A673 (cell line): ENCODE measurements around the gene TUT7. TPM values are rescaled to one million over a fixed set of nuclear protein-coding genes. Genes with fewer than 3 reads are reported as not detected.

Source experiments
- BruUV-seq: library from RNA; stranded (reverse); fragments of 400-500 nt; replicated peaks from 2 replicates; lab custom pipeline; 2021; lab: Mats Ljungman, UMichigan
- CTCF ChIA-PET: fragments of 300-600 bp; sonication (Branson Sonifier 250); formaldehyde crosslinking; loops from one replicate; lab custom pipeline; 2022; ENCODE audit warnings: antibody characterized with exemption; lab: Charles Lee
- POLR2A ChIA-PET: fragments of 300-600 bp; sonication (Branson Sonifier 250); formaldehyde crosslinking; loops from one replicate; lab custom pipeline; 2022; ENCODE audit warnings: antibody characterized with exemption; ENCODE audit not compliant: low non-redundant PET; lab: Charles Lee
- DNase-seq: peaks from one replicate; pipeline ENCODE4 v3.0.0-alpha.2; 2015; ENCODE audit warnings: low spot score
- H3K27ac ChIP-seq: fragments of 200-600 bp; sonication (generic); 2 replicates; pipeline ENCODE4 v1.5.1; 2016; ENCODE audit warnings: mixed run types, low read depth, mild to moderate bottlenecking, mixed read lengths, antibody characterized with exemption, low read length; ENCODE audit not compliant: poor library complexity, severe bottlenecking
- H3K27me3 ChIP-seq: fragments of 200-600 bp; sonication (generic); replicated peaks from 2 replicates; pipeline ENCODE4 v1.6.1; 2017; ENCODE audit warnings: mixed run types, low read depth, mild to moderate bottlenecking, mixed read lengths, antibody characterized with exemption, low read length; ENCODE audit not compliant: insufficient read depth, poor library complexity
- H3K36me3 ChIP-seq: fragments of 200-600 bp; sonication (generic); 2 replicates; pipeline ENCODE4 v1.6.1; 2016; ENCODE audit warnings: mixed run types, mild to moderate bottlenecking, mixed read lengths, antibody characterized with exemption, low read length; ENCODE audit not compliant: insufficient read depth, poor library complexity, severe bottlenecking
- H3K4me1 ChIP-seq: fragments of 200-600 bp; sonication (generic); 2 replicates; pipeline ENCODE4 v1.6.1; 2017; ENCODE audit warnings: mixed run types, mild to moderate bottlenecking, mixed read lengths, antibody characterized with exemption, low read length; ENCODE audit not compliant: insufficient read depth, poor library complexity, severe bottlenecking
- H3K4me3 ChIP-seq: fragments of 200-600 bp; sonication (generic); 2 replicates; pipeline ENCODE4 v1.5.1; 2016; ENCODE audit warnings: low read depth, mixed run types, mild to moderate bottlenecking, mixed read lengths, low read length; ENCODE audit not compliant: poor library complexity, severe bottlenecking
- H3K9me3 ChIP-seq: fragments of 200-600 bp; sonication (generic); 2 replicates; pipeline ENCODE4 v1.6.1; 2016; ENCODE audit warnings: mixed run types, low read depth, mild to moderate bottlenecking, mixed read lengths, antibody characterized with exemption, low read length; ENCODE audit not compliant: poor library complexity, severe bottlenecking
- CTCF ChIP-seq: fragments of 300-800, 200-600 bp; sonication (generic); conservative IDR thresholded peaks from 2 replicates; pipeline ENCODE4 v1.5.1; 2017; ENCODE audit warnings: low read depth, mild to moderate bottlenecking, antibody characterized with exemption, low read length, moderate library complexity, mixed read lengths
- EZH2 ChIP-seq: fragments of 200-600 bp; sonication (generic); IDR thresholded peaks from 2 replicates; pipeline ENCODE4 v1.6.1; 2017; ENCODE audit warnings: borderline replicate concordance, low read depth, mild to moderate bottlenecking, mixed read lengths, antibody characterized with exemption, low read length; ENCODE audit not compliant: poor library complexity, severe bottlenecking
- intact Hi-C: fragments of 100-400 bp; cut with micrococcal nuclease; formaldehyde crosslinking; loops from one replicate; pipeline ENCODE4 v1.10.0; 2022; ENCODE audit not compliant: unreplicated experiment
- total RNA-seq: library from RNA; stranded (reverse); gene quantifications from 2 replicates; pipeline ENCODE4 v1.2.3, GENCODE V29; 2021

The TUT7 gene
- total RNA-seq, 1 experiment from 2014 or later = 22.7 TPM

- Histone ChIP-seq H3K27ac (no peak overlapping the region), H3K4me3 (no peak overlapping the region), H3K9me3 (no peaks in the 10 kb centered on the region), H3K27me3 (no peaks in the 10 kb centered on the region), H3K4me1 (peaks cover 23% of the 10 kb centered on the region), H3K36me3 (no peaks in the 10 kb centered on the region)
- intact Hi-C loops = loop anchor here (5.0 kb wide), 1 partner anchor 67 kb away; the partner anchor contains the start of gene TUT7
- POLR2A ChIA-PET = no interaction called here
- CTCF ChIA-PET = no interaction called here
- no peak for DNase-seq
- TF ChIP-seq CTCF (no peak), EZH2 (no peak)
- no TSS peak for BruUV-seq
Observed at GRCh38 chr9:86285261-86285660, 68.9 kb downstream of the TUT7 start.

- peak overlapping the region; percentile 86 for H3K4me3 ChIP-seq
- CTCF ChIA-PET = no interaction called here
- POLR2A ChIA-PET = interaction anchor here (0.5 to 0.6 kb wide), 2 partner anchors 7 to 1267 kb away, joined by 3 to 10 read pairs; no protein-coding TSS in a partner anchor
- H3K27ac ChIP-seq = peak overlapping the region; percentile 94
- DNase-seq = peak; percentile 53
- H3K4me1 ChIP-seq = peaks cover 26% of the 10 kb centered on the region
- TF ChIP-seq EZH2 = no peak
- TF ChIP-seq CTCF = no peak
- H3K36me3 ChIP-seq = peaks cover 5% of the 10 kb centered on the region
- no TSS peak for BruUV-seq
- H3K27me3 ChIP-seq = no peaks in the 10 kb centered on the region
- intact Hi-C loops = no loop called here
- no peaks in the 10 kb centered on the region for H3K9me3 ChIP-seq
Observed at GRCh38 chr9:86282979-86283535, 71.2 kb downstream of the TUT7 start.

- ChIA-PET POLR2A (interaction anchor here (0.5 to 0.8 kb wide), 3 partner anchors 8 to 1268 kb away, joined by 3 to 10 read pairs (median 5); no protein-coding TSS in a partner anchor), CTCF (no interaction called here)
- DNase-seq = peak; percentile 97
- Histone ChIP-seq H3K27me3 (no peaks in the 10 kb centered on the region), H3K36me3 (peaks cover 5% of the 10 kb centered on the region), H3K4me3 (peak within 1 kb of the TSS; percentile 86), H3K27ac (peak within 1 kb of the TSS; percentile 94), H3K9me3 (no peaks in the 10 kb centered on the region), H3K4me1 (peaks cover 18% of the 10 kb centered on the region)
- no peak for TF ChIP-seq CTCF
- TF ChIP-seq EZH2 = no peak
- intact Hi-C loops = no loop called here
- BruUV-seq = no TSS peak
Observed at GRCh38 chr9:86282077-86282978, 71.9 kb downstream of the TUT7 start, which contains the start of gene ISCA1. ISCA1 (minus strand) TSS chr9:86282538; CDS start chr9:86282458, 80 bp downstream.
